Measurements from ENCODE around the gene HADHB.
"Not testable (repeated sequence)": the region's sequence is repeated elsewhere in the genome, so short reads cannot be mapped to it uniquely, and the experiment has no call there.

HADHB gene

DNA sequence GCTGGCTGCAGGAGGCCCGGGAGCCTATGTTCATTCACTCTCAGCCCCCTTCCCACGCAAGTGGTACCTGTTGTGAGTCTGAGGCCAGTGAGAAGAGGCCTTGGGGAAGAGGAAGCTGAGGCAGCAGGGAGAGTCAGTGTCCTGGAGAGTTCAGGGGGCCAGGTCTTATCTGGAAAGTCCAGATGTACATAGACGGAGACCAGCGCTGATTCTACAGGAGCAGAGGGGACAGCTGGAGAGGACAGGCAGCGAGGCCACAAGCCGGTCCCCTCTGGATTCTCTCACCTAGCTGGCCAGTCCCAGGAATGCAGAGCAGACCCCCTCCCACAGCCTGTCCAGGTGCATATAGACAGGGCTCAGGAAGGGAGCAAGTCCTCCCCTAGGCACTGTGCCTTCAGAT is 72.1 kb downstream of the HADHB start:
- Histone ChIP-seq H4K20me1 (ENCODE audit: control insufficient read depth, insufficient read depth, low read depth, low read length) (no peaks in the 10 kb centered on the region), H3F3A (ENCODE audit: control insufficient read depth, insufficient read depth) (no peaks in the 10 kb centered on the region), H3K4me1 (ENCODE audit: control insufficient read depth, low read length) (no peaks in the 10 kb centered on the region), H3K9me3 (ENCODE audit: control insufficient read depth, insufficient read depth, low read length) (no peaks in the 10 kb centered on the region), H3K4me3 (ENCODE audit: low read length) (no peak overlapping the region), H3K4me2 (ENCODE audit: low read length) (no peak overlapping the region), H3K79me2 (ENCODE audit: control insufficient read depth, low read length) (no peaks in the 10 kb centered on the region), H3K27me3 (ENCODE audit: control insufficient read depth, low read length) (peaks cover 10% of the 10 kb centered on the region), H3K27ac (ENCODE audit: low read depth, low read length) (no peak overlapping the region), H3K36me3 (ENCODE audit: control insufficient read depth, low read length) (no peaks in the 10 kb centered on the region), H3K9me2 (replicated peaks; ENCODE audit: control insufficient read depth, low read length) (no peaks in the 10 kb centered on the region)
- TF ChIP-seq, protein P1, sequence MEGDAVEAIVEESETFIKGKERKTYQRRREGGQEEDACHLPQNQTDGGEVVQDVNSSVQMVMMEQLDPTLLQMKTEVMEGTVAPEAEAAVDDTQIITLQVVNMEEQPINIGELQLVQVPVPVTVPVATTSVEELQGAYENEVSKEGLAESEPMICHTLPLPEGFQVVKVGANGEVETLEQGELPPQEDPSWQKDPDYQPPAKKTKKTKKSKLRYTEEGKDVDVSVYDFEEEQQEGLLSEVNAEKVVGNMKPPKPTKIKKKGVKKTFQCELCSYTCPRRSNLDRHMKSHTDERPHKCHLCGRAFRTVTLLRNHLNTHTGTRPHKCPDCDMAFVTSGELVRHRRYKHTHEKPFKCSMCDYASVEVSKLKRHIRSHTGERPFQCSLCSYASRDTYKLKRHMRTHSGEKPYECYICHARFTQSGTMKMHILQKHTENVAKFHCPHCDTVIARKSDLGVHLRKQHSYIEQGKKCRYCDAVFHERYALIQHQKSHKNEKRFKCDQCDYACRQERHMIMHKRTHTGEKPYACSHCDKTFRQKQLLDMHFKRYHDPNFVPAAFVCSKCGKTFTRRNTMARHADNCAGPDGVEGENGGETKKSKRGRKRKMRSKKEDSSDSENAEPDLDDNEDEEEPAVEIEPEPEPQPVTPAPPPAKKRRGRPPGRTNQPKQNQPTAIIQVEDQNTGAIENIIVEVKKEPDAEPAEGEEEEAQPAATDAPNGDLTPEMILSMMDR (IDR thresholded peaks at IDR 0.05; ENCODE audit: low read depth, low read length, poor library complexity, severe bottlenecking) = no peak
- TF ChIP-seq EZH2phosphoT487 (IDR thresholded peaks at IDR 0.05; ENCODE audit: borderline replicate concordance, low read length) = no peak

- TF ChIP-seq EZH2phosphoT487 (IDR thresholded peaks at IDR 0.05; ENCODE audit: borderline replicate concordance, low read length) = no peak
- TF ChIP-seq, protein P1 (IDR thresholded peaks at IDR 0.05; ENCODE audit: low read depth, low read length, poor library complexity, severe bottlenecking) = no peak
- H3K27me3 ChIP-seq (ENCODE audit: control insufficient read depth, low read length) = peaks cover 10% of the 10 kb centered on the region
Measured at GRCh38 chr2:26317377-26318105, 72.8 kb downstream of the HADHB start.

GRCh38 chr2:26318950-26319349 is 74.2 kb downstream of the HADHB start:
- no peak overlapping the region for H3K4me3 ChIP-seq (ENCODE audit: low read length)
- TF ChIP-seq EZH2phosphoT487 (IDR thresholded peaks at IDR 0.05; ENCODE audit: borderline replicate concordance, low read length) = no peak
- TF ChIP-seq, protein P1 (IDR thresholded peaks at IDR 0.05; ENCODE audit: low read depth, low read length, poor library complexity, severe bottlenecking) = no peak
- H3K79me2 ChIP-seq (ENCODE audit: control insufficient read depth, low read length) = no peaks in the 10 kb centered on the region
- H3K9me2 ChIP-seq (replicated peaks; ENCODE audit: control insufficient read depth, low read length) = no peaks in the 10 kb centered on the region
- no peaks in the 10 kb centered on the region for H3F3A ChIP-seq (ENCODE audit: control insufficient read depth, insufficient read depth)
- no peak overlapping the region for H3K27ac ChIP-seq (ENCODE audit: low read depth, low read length)
- H3K4me2 ChIP-seq (ENCODE audit: low read length) = no peak overlapping the region
- peaks cover 10% of the 10 kb centered on the region for H3K27me3 ChIP-seq (ENCODE audit: control insufficient read depth, low read length)
- H3K36me3 ChIP-seq (ENCODE audit: control insufficient read depth, low read length) = no peaks in the 10 kb centered on the region
- H3K9me3 ChIP-seq (ENCODE audit: control insufficient read depth, insufficient read depth, low read length) = no peaks in the 10 kb centered on the region
- no peaks in the 10 kb centered on the region for H4K20me1 ChIP-seq (ENCODE audit: control insufficient read depth, insufficient read depth, low read depth, low read length)
- no peaks in the 10 kb centered on the region for H3K4me1 ChIP-seq (ENCODE audit: control insufficient read depth, low read length)

More at GRCh38 chr2:26317377-26318105, 72.8 kb downstream of the HADHB start:
- Histone ChIP-seq H3K36me3 (ENCODE audit: control insufficient read depth, low read length) (no peaks in the 10 kb centered on the region), H3K4me2 (ENCODE audit: low read length) (no peak overlapping the region), H3K79me2 (ENCODE audit: control insufficient read depth, low read length) (no peaks in the 10 kb centered on the region), H3K4me3 (ENCODE audit: low read length) (no peak overlapping the region), H3F3A (ENCODE audit: control insufficient read depth, insufficient read depth) (no peaks in the 10 kb centered on the region), H3K9me2 (replicated peaks; ENCODE audit: control insufficient read depth, low read length) (no peaks in the 10 kb centered on the region), H4K20me1 (ENCODE audit: control insufficient read depth, insufficient read depth, low read depth, low read length) (no peaks in the 10 kb centered on the region), H3K4me1 (ENCODE audit: control insufficient read depth, low read length) (no peaks in the 10 kb centered on the region), H3K27ac (ENCODE audit: low read depth, low read length) (no peak overlapping the region), H3K9me3 (ENCODE audit: control insufficient read depth, insufficient read depth, low read length) (no peaks in the 10 kb centered on the region)

GRCh38 chr2:26324479-26324878 is 79.7 kb downstream of the HADHB start:
- H3K9me2 ChIP-seq (replicated peaks; ENCODE audit: control insufficient read depth, low read length); H4K20me1 ChIP-seq (ENCODE audit: control insufficient read depth, insufficient read depth, low read depth, low read length); H3K4me3 ChIP-seq (ENCODE audit: low read length); H3K27ac ChIP-seq (ENCODE audit: low read depth, low read length); H3K36me3 ChIP-seq (ENCODE audit: control insufficient read depth, low read length); H3K9me3 ChIP-seq (ENCODE audit: control insufficient read depth, insufficient read depth, low read length); H3K4me2 ChIP-seq (ENCODE audit: low read length); H3F3A ChIP-seq (ENCODE audit: control insufficient read depth, insufficient read depth); H3K27me3 ChIP-seq (ENCODE audit: control insufficient read depth, low read length); H3K4me1 ChIP-seq (ENCODE audit: control insufficient read depth, low read length); H3K79me2 ChIP-seq (ENCODE audit: control insufficient read depth, low read length): not testable (repeated sequence)
